ENCODE data around the gene WDR1.

The WDR1 gene

GRCh38 chr4:10075953-10076391 lies 40.6 kb downstream of the WDR1 start:
- Mint-ChIP-seq H3K36me3 (ENCODE audit: low read depth) (peaks cover 73% of the 10 kb centered on the region), H3K9me3 (no peaks in the 10 kb centered on the region), H3K4me3 (no peak overlapping the region), H3K27ac (no peak overlapping the region), H3K4me1 (ENCODE audit: low read depth) (peaks cover 2% of the 10 kb centered on the region), H3K27me3 (ENCODE audit: low read depth) (no peaks in the 10 kb centered on the region)
- DNase-seq (ENCODE audit: low spot score) = no peak

DNA sequence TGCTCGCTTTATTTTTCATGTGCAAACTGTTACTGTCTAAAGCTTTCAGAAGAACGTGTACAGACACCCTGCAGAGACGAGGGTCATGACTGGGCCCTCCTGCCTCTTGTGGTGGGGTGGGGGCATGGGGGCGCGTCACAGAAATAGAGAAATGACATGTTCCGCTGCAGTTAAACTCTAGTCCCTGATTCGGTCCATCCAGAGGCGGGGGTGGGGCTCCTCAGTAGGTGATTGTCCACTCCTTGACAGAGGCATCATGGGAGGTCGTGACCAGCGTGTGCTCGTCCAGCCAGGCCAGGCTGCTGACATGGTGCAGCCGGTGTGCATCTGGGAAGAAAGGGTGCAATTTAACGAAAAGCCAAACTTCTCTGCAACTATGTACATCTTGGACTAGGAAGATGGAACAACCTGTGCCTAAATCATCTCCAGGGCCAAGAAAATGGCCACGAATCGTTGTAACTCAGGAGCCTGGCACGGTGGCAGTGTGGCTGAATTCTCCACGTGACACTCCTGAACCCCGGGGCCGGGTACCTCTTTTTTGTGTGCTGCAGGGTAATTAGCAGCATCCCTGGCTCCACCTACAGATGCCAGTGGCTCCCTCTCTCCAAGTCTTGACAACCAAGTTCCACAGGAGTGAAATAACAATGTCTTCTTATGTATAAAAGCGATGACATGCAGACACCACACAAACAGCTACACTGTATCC lies 41.3 kb downstream of the WDR1 start:
- H3K36me3 Mint-ChIP-seq (ENCODE audit: low read depth) = peaks cover 70% of the 10 kb centered on the region
- H3K4me1 Mint-ChIP-seq (ENCODE audit: low read depth) = peaks cover 2% of the 10 kb centered on the region
- H3K27me3 Mint-ChIP-seq (ENCODE audit: low read depth) = no peaks in the 10 kb centered on the region
- no peak for DNase-seq (ENCODE audit: low spot score)
- H3K27ac Mint-ChIP-seq = no peak overlapping the region
- no peaks in the 10 kb centered on the region for H3K9me3 Mint-ChIP-seq
- no peak overlapping the region for H3K4me3 Mint-ChIP-seq

DNA sequence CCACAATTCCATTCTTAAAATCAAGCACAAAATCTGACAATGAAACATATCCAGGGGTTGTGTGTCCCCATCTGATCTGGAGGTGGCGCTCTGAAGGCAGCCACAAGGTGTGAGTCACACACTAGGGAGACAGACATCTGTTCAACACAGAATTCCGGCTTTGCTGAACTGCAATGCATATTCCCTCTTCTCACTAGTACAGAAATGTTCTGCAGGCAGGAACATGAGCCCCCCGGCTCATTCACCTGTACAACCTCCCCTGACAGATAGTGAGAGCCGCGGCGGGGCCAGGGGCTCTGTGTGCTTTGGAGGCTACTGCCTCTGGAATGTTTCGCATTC lies 41.9 kb downstream of the WDR1 start:
- Mint-ChIP-seq H3K9me3 (no peaks in the 10 kb centered on the region), H3K27me3 (ENCODE audit: low read depth) (no peaks in the 10 kb centered on the region), H3K36me3 (ENCODE audit: low read depth) (peaks cover 72% of the 10 kb centered on the region), H3K4me3 (no peak overlapping the region), H3K27ac (no peak overlapping the region), H3K4me1 (ENCODE audit: low read depth) (peaks cover 2% of the 10 kb centered on the region)
- DNase-seq (ENCODE audit: low spot score) = no peak

- Mint-ChIP-seq H3K27ac (no peak overlapping the region), H3K4me3 (no peak overlapping the region), H3K36me3 (ENCODE audit: low read depth) (peaks cover 70% of the 10 kb centered on the region), H3K9me3 (no peaks in the 10 kb centered on the region), H3K4me1 (ENCODE audit: low read depth) (peaks cover 2% of the 10 kb centered on the region), H3K27me3 (ENCODE audit: low read depth) (no peaks in the 10 kb centered on the region)
- no peak for DNase-seq (ENCODE audit: low spot score)
These were observed 42.4 kb downstream of the WDR1 start for GRCh38 chr4:10074076-10074766.

DNA sequence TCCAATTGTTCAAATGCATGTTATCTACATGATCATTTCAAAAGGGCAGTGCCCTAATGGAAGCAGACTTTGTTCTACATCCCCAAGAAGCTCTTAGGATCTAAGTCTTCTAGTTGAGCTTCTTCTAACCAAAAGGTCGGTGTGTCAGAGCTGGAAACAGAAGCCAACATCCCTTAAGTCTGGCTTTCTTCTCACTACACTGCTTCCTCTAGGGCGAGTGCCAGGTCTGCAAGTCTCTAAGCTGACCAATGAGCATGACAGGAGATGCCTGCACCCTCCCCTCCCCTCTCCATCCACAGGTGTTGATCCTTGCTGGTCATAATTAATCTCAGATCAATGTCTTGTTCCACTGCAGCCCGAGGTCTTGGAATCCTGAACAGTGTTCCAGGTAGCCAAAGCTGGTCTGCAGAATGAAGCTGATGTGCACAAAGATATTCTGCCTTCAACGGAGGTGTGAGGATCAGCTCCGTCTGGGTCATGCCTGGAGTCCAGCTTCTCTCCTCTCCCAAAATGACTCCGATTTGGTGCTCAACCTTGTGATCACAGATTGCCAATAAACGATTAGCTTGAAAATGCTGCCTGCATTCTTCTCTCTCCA lies 44.1 kb downstream of the WDR1 start:
- no peaks in the 10 kb centered on the region for H3K9me3 Mint-ChIP-seq
- H3K27ac Mint-ChIP-seq = no peak overlapping the region
- H3K4me3 Mint-ChIP-seq = no peak overlapping the region
- DNase-seq (ENCODE audit: low spot score) = no peak
- peaks cover 67% of the 10 kb centered on the region for H3K36me3 Mint-ChIP-seq (ENCODE audit: low read depth)
- H3K27me3 Mint-ChIP-seq (ENCODE audit: low read depth) = no peaks in the 10 kb centered on the region
- H3K4me1 Mint-ChIP-seq (ENCODE audit: low read depth) = peaks cover 2% of the 10 kb centered on the region

- Mint-ChIP-seq H3K4me3 (no peak overlapping the region), H3K27ac (no peak overlapping the region), H3K27me3 (ENCODE audit: low read depth) (no peaks in the 10 kb centered on the region), H3K4me1 (ENCODE audit: low read depth) (peaks cover 2% of the 10 kb centered on the region), H3K9me3 (no peaks in the 10 kb centered on the region), H3K36me3 (ENCODE audit: low read depth) (peaks cover 56% of the 10 kb centered on the region)
- DNase-seq (ENCODE audit: low spot score) = no peak
These were observed 47.4 kb downstream of the WDR1 start for GRCh38 chr4:10069075-10069642.

GRCh38 chr4:10066670-10067651 lies 49.6 kb downstream of the WDR1 start:
- H3K27me3 Mint-ChIP-seq (ENCODE audit: low read depth) = no peaks in the 10 kb centered on the region
- H3K27ac Mint-ChIP-seq = peak overlapping the region; percentile 45
- no peak for DNase-seq (ENCODE audit: low spot score)
- peaks cover 35% of the 10 kb centered on the region for H3K36me3 Mint-ChIP-seq (ENCODE audit: low read depth)
- H3K4me1 Mint-ChIP-seq (ENCODE audit: low read depth) = no peaks in the 10 kb centered on the region
- H3K9me3 Mint-ChIP-seq = no peaks in the 10 kb centered on the region
- no peak overlapping the region for H3K4me3 Mint-ChIP-seq

GRCh38 chr4:10066206-10066605 lies 50.4 kb downstream of the WDR1 start:
- Mint-ChIP-seq H3K9me3 (no peaks in the 10 kb centered on the region), H3K4me3 (no peak overlapping the region), H3K27me3 (ENCODE audit: low read depth) (no peaks in the 10 kb centered on the region), H3K36me3 (ENCODE audit: low read depth) (peaks cover 31% of the 10 kb centered on the region), H3K27ac (no peak overlapping the region), H3K4me1 (ENCODE audit: low read depth) (no peaks in the 10 kb centered on the region)
- no peak for DNase-seq (ENCODE audit: low spot score)

DNA sequence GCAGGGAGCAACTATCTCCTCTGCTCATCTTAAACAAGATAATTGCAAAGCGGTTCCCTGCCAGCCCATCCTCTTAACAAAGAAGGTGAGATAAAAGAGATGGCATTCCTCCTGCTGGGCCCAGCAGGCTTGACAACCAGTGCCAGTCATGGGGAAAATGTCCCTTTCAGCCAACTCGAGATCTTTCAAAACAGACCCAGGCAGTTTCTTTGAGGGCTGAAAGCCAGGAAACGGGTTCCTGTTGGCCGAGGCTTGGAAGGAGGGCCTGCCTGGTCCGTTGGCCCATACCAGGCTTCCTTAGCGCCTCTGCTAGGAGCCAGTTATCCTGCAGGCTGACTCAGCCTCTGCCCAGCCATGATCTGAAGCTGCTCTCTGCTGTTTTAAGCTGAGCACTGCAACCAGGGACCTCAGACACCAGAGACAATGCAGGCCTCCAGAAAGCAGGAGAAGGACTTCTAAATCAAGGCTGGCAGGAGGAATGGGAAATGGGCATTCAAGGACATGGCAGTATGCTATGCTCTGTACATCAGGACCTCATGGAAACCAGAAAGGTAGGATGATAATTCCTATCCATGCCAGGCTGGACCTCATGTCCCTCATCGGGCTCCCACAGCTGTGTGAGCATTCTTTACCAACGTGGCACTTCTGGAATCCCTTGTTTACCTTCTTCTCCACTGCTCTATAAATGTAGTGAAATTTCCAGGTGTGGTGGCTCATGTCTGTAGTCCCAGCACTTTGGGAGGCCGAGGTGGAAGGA lies 52.9 kb downstream of the WDR1 start:
- H3K36me3 Mint-ChIP-seq (ENCODE audit: low read depth) = peaks cover 27% of the 10 kb centered on the region
- no peaks in the 10 kb centered on the region for H3K4me1 Mint-ChIP-seq (ENCODE audit: low read depth)
- no peak overlapping the region for H3K27ac Mint-ChIP-seq
- H3K4me3 Mint-ChIP-seq = no peak overlapping the region
- no peak for DNase-seq (ENCODE audit: low spot score)
- no peaks in the 10 kb centered on the region for H3K27me3 Mint-ChIP-seq (ENCODE audit: low read depth)
- no peaks in the 10 kb centered on the region for H3K9me3 Mint-ChIP-seq

DNA sequence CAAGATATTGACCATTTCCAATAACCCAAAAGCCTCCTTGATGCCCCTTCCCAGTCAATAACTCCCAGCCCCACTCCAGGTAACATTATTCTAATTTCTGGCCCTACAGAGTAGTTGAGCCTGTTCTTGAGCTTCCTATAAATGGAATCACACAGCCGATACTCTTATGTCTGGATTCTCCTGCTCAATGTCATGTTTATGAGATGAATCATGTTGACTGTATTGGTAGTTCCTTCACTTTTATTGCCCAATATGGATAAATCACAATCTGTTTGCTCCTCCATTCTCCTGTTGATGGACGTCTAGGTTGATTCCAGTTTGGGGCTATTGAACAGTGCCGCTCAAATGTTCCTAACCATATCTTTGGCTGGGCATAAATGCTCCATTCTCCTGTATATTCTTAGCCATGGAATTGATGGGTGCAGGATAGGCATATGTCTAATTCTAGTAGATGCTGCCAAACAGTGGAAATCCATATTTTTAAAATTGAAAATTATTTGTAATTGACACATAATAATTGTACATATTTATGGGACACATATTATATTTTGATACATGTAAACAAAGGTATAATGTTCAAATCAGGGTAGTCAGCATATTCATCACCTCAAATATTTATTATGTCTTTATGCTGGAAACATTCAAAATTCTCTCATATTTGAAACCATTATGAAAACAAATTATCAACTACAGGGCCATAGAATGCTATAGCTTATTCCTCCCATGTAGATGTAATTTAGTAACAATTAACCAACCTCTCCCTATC lies 54.8 kb downstream of the WDR1 start:
- DNase-seq (ENCODE audit: low spot score) = no peak
- Mint-ChIP-seq H3K27ac (no peak overlapping the region), H3K36me3 (ENCODE audit: low read depth) (peaks cover 24% of the 10 kb centered on the region), H3K27me3 (ENCODE audit: low read depth) (no peaks in the 10 kb centered on the region), H3K9me3 (no peaks in the 10 kb centered on the region), H3K4me3 (no peak overlapping the region), H3K4me1 (ENCODE audit: low read depth) (no peaks in the 10 kb centered on the region)

DNA sequence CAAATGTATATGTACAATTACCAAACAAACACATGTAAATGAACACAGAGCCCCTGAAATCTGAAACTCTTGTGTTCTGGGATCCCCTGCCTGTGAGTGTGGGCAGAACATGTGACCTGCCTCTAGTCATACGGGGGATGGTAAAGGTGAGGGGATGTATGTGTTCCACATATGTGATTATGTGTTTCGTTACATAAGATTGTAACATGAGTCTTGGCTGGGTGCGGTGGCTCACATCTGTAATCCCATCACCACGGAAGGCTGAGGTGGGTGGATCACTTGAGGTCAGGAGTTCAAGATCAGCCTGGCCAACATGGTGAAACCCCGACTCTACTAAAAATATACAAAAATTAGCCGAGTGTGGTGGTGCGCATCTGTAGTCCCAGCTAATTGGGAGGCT lies 58.2 kb downstream of the WDR1 start:
- no peaks in the 10 kb centered on the region for H3K4me1 Mint-ChIP-seq (ENCODE audit: low read depth)
- no peak overlapping the region for H3K4me3 Mint-ChIP-seq
- no peaks in the 10 kb centered on the region for H3K27me3 Mint-ChIP-seq (ENCODE audit: low read depth)
- DNase-seq (ENCODE audit: low spot score) = no peak
- no peaks in the 10 kb centered on the region for H3K9me3 Mint-ChIP-seq
- H3K36me3 Mint-ChIP-seq (ENCODE audit: low read depth) = peaks cover 8% of the 10 kb centered on the region
- H3K27ac Mint-ChIP-seq = no peak overlapping the region

DNA sequence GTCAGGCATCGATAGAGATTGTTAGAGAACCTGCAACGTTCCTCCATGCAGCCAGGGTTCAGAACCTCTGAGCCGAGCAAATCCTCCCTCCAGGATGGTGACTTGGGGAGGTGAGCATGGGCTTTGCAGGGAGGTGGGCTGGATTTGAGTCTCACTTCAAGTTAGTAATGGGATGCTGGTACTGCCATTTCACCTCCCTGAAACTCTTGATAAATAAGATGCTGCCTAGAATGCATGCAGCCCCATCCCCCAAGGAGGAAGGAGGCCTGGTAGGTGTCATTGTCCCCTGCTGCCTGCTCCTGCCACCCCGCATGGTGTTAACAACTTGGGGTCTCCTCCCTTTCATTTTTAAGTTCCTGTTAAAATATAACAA lies 59.6 kb downstream of the WDR1 start:
- Mint-ChIP-seq H3K27me3 (ENCODE audit: low read depth) (no peaks in the 10 kb centered on the region), H3K9me3 (no peaks in the 10 kb centered on the region), H3K4me3 (no peak overlapping the region), H3K4me1 (ENCODE audit: low read depth) (no peaks in the 10 kb centered on the region), H3K27ac (no peak overlapping the region), H3K36me3 (ENCODE audit: low read depth) (peaks cover 8% of the 10 kb centered on the region)
- DNase-seq (ENCODE audit: low spot score) = no peak

Data from T-helper 2 cell treated with Interferon-gamma antibody and Interleukin-4, amounts not matched to agents 5 μg/mL and 100 μg/mL, for 36 hours (primary cell).